Body of pancreas (tissue), 4 donors: Measurements from ENCODE around the gene GRIK2. TPM values are rescaled to one million over a fixed set of nuclear protein-coding genes. Genes with fewer than 3 reads are reported as not detected.

Experiments used
- ATAC-seq: fragments of 150-250 bp; one replicate; pipeline ENCODE4 v1.9.1; 2016
- DNase-seq, 4 donors: peaks; one replicate each; pipeline ENCODE4 v3.0.0-alpha.2; 2019
- H3K27ac ChIP-seq, 4 donors: fragments of 200-600 bp; sonication (generic); 1 replicate in 3 of 4; 2 replicates in 1 of 4; pipeline versions ENCODE4 v1.5.1 to v1.6.1; 2016 to 2019; ENCODE audit warnings: mild to moderate bottlenecking in 1 of 4, mixed read lengths in 1 of 4, moderate library complexity in 1 of 4
- H3K27me3 ChIP-seq, 2 donors: fragments of 200-600 bp; sonication (generic); one replicate each; pipeline ENCODE4 v1.6.0; 2016; ENCODE audit warnings: mild to moderate bottlenecking in 1 of 2
- H3K36me3 ChIP-seq, 2 donors: fragments of 200-600 bp; sonication (generic); replicated peaks in 1 of 2; 2 replicates each; pipeline ENCODE4 v1.5.1; 2016; ENCODE audit warnings: low read depth in 2 of 2; ENCODE audit not compliant: insufficient read depth in 1 of 2
- H3K4me1 ChIP-seq: fragments of 200-600 bp; sonication (generic); one replicate; pipeline ENCODE4 v1.6.0; 2016
- H3K4me3 ChIP-seq, 2 donors: fragments of 200-600 bp; sonication (generic); 1 replicate in 1 of 2; 2 replicates in 1 of 2; pipeline ENCODE4 v1.5.1; 2016 to 2019
- H3K9me3 ChIP-seq, 3 donors: fragments of 200-600 bp; sonication (generic); 1 replicate in 2 of 3; 2 replicates in 1 of 3; pipeline ENCODE4 v1.5.1; 2016
- POLR2A ChIP-seq, 3 donors: fragments of 450-650 bp; IDR thresholded peaks; one replicate each; pipeline ENCODE4 v1.6.1; 2016; ENCODE audit warnings: antibody characterized with exemption in 3 of 3, mild to moderate bottlenecking in 2 of 3
- WGBS, 2 donors: methylation state at CpG; one replicate each; pipeline ENCODE4 v1.1.5; 2017; 5-methylcytosine and 5-hydroxymethylcytosine counted together
- intact Hi-C: fragments of 100-400 bp; cut with DNase I; formaldehyde crosslinking; loops from one replicate; pipeline ENCODE4 v1.15.1; 2023
- total RNA-seq, 2 donors: library from RNA; depleted of rRNA; stranded (reverse); fragments of >200 nt; gene quantifications; one replicate each; pipeline ENCODE4 v1.1.0, GENCODE V29; 2016
- TF ChIP-seq, protein P1 (sequence below), 7 experiments: fragments of 450-650 bp in 4 of 7; fragments of 200-600 bp in 3 of 7; sonication (generic) in 3 of 7; IDR thresholded peaks; one replicate each; pipeline ENCODE4 v1.5.1; 2016 to 2019; ENCODE audit warnings: antibody characterized with exemption in 7 of 7

Gene GRIK2
- total RNA-seq, 2 donors from 2014 or later, result 0.52 to 7.9 TPM

DNA sequence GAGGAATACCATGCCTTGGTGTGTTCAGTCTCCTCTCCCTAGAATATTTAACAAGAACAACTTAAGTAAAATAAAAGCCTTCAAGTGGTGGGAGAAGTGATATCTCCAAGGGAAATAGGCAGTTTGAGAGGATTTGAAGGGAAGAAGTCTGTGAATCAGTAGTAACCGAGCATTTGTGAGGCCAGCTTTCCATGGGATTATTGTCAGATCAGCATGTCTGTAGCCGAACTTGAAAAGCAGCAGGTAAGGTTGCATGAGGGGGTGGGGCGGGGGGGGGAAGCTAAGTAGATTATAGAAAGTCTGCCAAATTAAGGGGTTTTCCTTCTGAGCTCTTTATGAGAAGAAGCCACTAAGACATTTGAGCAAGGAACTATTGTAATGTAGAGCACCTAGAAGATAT lies 92.6 kb downstream of the GRIK2 start:
- TF ChIP-seq POLR2A (IDR thresholded peaks at IDR 0.05), result no peak
- TF ChIP-seq, protein P1, sequence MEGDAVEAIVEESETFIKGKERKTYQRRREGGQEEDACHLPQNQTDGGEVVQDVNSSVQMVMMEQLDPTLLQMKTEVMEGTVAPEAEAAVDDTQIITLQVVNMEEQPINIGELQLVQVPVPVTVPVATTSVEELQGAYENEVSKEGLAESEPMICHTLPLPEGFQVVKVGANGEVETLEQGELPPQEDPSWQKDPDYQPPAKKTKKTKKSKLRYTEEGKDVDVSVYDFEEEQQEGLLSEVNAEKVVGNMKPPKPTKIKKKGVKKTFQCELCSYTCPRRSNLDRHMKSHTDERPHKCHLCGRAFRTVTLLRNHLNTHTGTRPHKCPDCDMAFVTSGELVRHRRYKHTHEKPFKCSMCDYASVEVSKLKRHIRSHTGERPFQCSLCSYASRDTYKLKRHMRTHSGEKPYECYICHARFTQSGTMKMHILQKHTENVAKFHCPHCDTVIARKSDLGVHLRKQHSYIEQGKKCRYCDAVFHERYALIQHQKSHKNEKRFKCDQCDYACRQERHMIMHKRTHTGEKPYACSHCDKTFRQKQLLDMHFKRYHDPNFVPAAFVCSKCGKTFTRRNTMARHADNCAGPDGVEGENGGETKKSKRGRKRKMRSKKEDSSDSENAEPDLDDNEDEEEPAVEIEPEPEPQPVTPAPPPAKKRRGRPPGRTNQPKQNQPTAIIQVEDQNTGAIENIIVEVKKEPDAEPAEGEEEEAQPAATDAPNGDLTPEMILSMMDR (IDR thresholded peaks at IDR 0.05), result no peak
- WGBS, 2 donors, result 33 to 36% methylated on average over 3 of the region's 3 CpGs
- ATAC-seq (no peak), DNase-seq (no peak)
- Histone ChIP-seq H3K36me3 (no peaks in the 10 kb centered on the region), H3K27me3 (no peaks in the 10 kb centered on the region), H3K27ac (no peak overlapping the region), H3K9me3 (no peaks in the 10 kb centered on the region), H3K4me1 (no peaks in the 10 kb centered on the region), H3K4me3 (no peak overlapping the region)
- intact Hi-C loops, result no loop called here

DNA sequence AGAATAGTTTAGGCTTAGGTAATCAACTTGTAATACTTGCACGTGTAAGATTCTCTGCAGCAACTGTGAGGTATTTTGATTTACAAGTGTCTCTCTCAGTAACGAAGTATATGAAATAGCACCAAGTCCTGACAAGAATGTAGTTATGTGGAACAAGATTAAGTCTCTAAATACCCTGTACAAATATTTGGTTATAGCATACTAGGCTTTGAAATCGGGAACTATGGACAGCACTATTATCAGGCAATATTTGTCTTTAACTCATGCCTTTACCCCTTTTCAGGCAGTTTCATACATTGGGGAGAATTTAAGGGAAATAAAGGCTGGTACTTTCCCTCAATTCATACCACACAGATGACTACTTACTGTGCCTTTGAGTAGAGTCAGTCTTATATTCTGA lies 93.2 kb downstream of the GRIK2 start:
- no peak for DNase-seq
- no peaks in the 10 kb centered on the region for H3K4me1 ChIP-seq
- H3K9me3 ChIP-seq, result no peaks in the 10 kb centered on the region
- no peak overlapping the region for H3K4me3 ChIP-seq
- whole genome bisulfite sequencing, 2 donors, result 11 to 19% methylated on average over 3 of the region's 3 CpGs
- TF ChIP-seq, protein P1 (IDR thresholded peaks at IDR 0.05), result no peak
- TF ChIP-seq POLR2A (IDR thresholded peaks at IDR 0.05), result no peak
- no peaks in the 10 kb centered on the region for H3K27me3 ChIP-seq
- intact Hi-C loops, result no loop called here
- no peak for ATAC-seq
- no peak overlapping the region for H3K27ac ChIP-seq
- no peaks in the 10 kb centered on the region for H3K36me3 ChIP-seq

DNA sequence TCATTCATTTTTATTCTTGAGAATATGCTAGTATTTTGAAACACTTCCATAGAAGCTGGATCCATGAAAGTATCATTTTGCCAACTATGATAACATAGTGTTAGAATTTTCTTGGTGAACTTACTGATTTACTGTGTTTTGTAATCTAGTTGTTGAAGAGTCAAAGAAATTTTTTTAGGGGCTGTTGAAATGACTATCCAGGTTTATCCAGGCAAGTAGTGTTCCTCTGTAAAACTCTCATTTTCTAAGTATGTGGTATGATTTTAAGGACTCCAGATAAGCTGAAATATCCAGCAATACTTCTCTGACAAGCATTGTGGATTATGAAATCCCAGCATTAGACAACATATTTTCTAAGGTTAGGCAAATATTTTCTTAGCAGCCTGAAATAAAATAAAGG lies 95.9 kb downstream of the GRIK2 start:
- H3K9me3 ChIP-seq, result no peaks in the 10 kb centered on the region
- TF ChIP-seq POLR2A (IDR thresholded peaks at IDR 0.05), result no peak
- TF ChIP-seq, protein P1 (IDR thresholded peaks at IDR 0.05), result no peak
- no peaks in the 10 kb centered on the region for H3K4me1 ChIP-seq
- intact Hi-C loops, result no loop called here
- no peaks in the 10 kb centered on the region for H3K36me3 ChIP-seq
- H3K4me3 ChIP-seq, result no peak overlapping the region
- no peaks in the 10 kb centered on the region for H3K27me3 ChIP-seq
- DNase-seq (no peak), ATAC-seq (no peak)
- H3K27ac ChIP-seq, result no peak overlapping the region

DNA sequence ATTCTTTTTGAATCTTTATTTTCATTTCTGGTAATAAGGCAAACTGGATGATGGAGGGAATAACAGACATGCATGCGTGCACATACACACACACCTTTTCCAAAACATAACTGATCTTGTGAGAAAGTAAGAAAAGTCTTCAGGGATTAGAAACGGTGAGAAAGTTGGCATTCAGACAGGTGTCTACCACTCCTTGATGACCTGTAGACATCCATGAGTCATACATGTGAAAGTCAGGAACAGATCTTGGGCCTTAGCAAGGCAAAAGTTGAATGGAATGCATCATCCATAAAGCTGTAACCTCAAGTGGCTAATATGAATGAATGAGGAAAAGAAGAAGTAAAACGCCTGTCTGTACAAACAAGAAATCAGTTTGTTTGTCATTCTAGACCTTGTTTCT lies 97.3 kb downstream of the GRIK2 start:
- H3K4me1 ChIP-seq, result no peaks in the 10 kb centered on the region
- ATAC-seq (no peak), DNase-seq (no peak)
- intact Hi-C loops, result no loop called here
- H3K36me3 ChIP-seq, result no peaks in the 10 kb centered on the region
- WGBS, 2 donors, result 60 to 61% methylated on average over 3 of the region's 3 CpGs
- H3K4me3 ChIP-seq, result no peak overlapping the region
- TF ChIP-seq, protein P1 (IDR thresholded peaks at IDR 0.05), result no peak
- TF ChIP-seq POLR2A (IDR thresholded peaks at IDR 0.05), result no peak
- H3K27me3 ChIP-seq, result no peaks in the 10 kb centered on the region
- H3K9me3 ChIP-seq, result no peaks in the 10 kb centered on the region
- no peak overlapping the region for H3K27ac ChIP-seq

DNA sequence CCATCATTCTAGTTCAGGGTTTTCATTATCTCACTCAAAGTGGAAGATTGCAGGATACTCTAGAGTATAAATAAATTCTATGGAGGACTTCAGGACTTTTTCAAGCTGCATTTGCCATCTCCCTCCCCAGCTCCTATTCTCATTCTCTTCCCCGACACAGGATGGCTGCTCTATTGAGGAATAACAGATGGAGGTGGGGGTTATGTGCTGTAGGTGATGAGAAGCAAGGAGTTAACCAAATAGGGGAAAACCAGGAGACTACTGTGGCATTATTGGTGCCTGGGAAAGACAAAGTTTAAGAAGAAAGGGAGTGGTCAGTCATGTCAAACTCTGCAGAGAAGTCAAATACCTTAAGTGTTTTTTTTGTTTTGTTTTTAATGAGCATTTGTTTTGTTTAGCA lies 109.3 kb downstream of the GRIK2 start:
- Histone ChIP-seq H3K4me1 (no peaks in the 10 kb centered on the region), H3K27me3 (no peaks in the 10 kb centered on the region), H3K36me3 (no peaks in the 10 kb centered on the region), H3K27ac (no peak overlapping the region), H3K4me3 (no peak overlapping the region), H3K9me3 (no peaks in the 10 kb centered on the region)
- intact Hi-C loops, result no loop called here
- WGBS, 2 donors, result 23 to 24% methylated on average over 1 of the region's 1 CpG
- DNase-seq, result no peak
- no peak for TF ChIP-seq POLR2A (IDR thresholded peaks at IDR 0.05)
- TF ChIP-seq, protein P1 (IDR thresholded peaks at IDR 0.05), result no peak
- ATAC-seq, result no peak
